ENCODE data around the gene PSAP. TPM values are rescaled to one million over a fixed set of nuclear protein-coding genes. Genes with fewer than 3 reads are reported as not detected.
A peak's percentile ranks its signal among the peaks of the same experiment; 100 is the strongest.

Gene PSAP
- total and polyA plus RNA-seq, 4 donors, result 496 to 1,828 (median 1,097) TPM

- no peak for DNase-seq
- Histone ChIP-seq H3K4me3 (no peak overlapping the region), H3K9ac (ENCODE audit: insufficient read depth in 1 of 2, low read length in 2 of 2) (no peak overlapping the region), H3K36me3 (ENCODE audit: control insufficient read depth in 4 of 4, insufficient read depth in 4 of 4, low read length in 4 of 4) (peaks cover 0 to 12% (median 4%) of the 10 kb centered on the region in 4 donors), H3K27me3 (ENCODE audit: control insufficient read depth in 3 of 3, insufficient read depth in 3 of 3, low read length in 2 of 3) (no peaks in the 10 kb centered on the region), H3K4me1 (ENCODE audit: control insufficient read depth in 5 of 5, insufficient read depth in 5 of 5, low read length in 5 of 5) (peaks cover 0 to 39% (median 21%) of the 10 kb centered on the region in 5 donors), H3K9me3 (ENCODE audit: control insufficient read depth in 4 of 4, insufficient read depth in 3 of 4, low read length in 3 of 4) (no peaks in the 10 kb centered on the region), H3K27ac (ENCODE audit: low read depth in 1 of 2, low read length in 1 of 2) (peak overlapping the region in 1 of 2 donors; percentile 78)
- WGBS, 2 donors, result 74 to 75% methylated on average over 17 of the region's 17 CpGs
- no peak for ATAC-seq (ENCODE audit: insufficient read depth, low FRiP score)
- TF ChIP-seq, protein P1, sequence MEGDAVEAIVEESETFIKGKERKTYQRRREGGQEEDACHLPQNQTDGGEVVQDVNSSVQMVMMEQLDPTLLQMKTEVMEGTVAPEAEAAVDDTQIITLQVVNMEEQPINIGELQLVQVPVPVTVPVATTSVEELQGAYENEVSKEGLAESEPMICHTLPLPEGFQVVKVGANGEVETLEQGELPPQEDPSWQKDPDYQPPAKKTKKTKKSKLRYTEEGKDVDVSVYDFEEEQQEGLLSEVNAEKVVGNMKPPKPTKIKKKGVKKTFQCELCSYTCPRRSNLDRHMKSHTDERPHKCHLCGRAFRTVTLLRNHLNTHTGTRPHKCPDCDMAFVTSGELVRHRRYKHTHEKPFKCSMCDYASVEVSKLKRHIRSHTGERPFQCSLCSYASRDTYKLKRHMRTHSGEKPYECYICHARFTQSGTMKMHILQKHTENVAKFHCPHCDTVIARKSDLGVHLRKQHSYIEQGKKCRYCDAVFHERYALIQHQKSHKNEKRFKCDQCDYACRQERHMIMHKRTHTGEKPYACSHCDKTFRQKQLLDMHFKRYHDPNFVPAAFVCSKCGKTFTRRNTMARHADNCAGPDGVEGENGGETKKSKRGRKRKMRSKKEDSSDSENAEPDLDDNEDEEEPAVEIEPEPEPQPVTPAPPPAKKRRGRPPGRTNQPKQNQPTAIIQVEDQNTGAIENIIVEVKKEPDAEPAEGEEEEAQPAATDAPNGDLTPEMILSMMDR (IDR thresholded peaks at IDR 0.05; ENCODE audit: control extremely low read depth, extremely low read depth), result no peak
These were observed 13.8 kb downstream of the PSAP start for GRCh38 chr10:71837098-71837827.

DNA sequence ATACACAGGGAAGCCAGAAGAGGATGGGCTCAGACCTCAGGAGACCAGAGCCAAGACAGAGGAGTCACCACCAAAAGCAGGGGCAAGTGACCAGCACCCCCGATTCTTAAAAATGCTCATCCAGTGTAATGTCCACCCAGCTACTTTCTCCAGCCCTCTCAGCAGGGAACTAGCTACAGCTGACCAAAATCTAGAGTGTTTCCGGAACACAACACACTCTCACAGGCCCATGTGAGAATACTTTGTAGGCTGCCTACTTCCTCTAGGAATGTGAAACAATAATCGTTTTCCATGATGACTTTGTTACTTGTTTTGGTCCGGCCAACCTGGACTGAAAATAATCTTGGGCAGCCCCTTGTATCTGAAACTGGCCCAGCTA lies 14.5 kb downstream of the PSAP start:
- H3K4me1 ChIP-seq (ENCODE audit: control insufficient read depth in 5 of 5, insufficient read depth in 5 of 5, low read length in 5 of 5), result peaks cover 0 to 39% (median 21%) of the 10 kb centered on the region in 5 donors
- no peak overlapping the region for H3K4me3 ChIP-seq
- TF ChIP-seq, protein P1 (IDR thresholded peaks at IDR 0.05; ENCODE audit: control extremely low read depth, extremely low read depth), result no peak
- H3K9ac ChIP-seq (ENCODE audit: insufficient read depth in 1 of 2, low read length in 2 of 2), result no peak overlapping the region
- H3K36me3 ChIP-seq (ENCODE audit: control insufficient read depth in 4 of 4, insufficient read depth in 4 of 4, low read length in 4 of 4), result peaks cover 0 to 17% (median 10%) of the 10 kb centered on the region in 4 donors
- no peaks in the 10 kb centered on the region for H3K9me3 ChIP-seq (ENCODE audit: control insufficient read depth in 4 of 4, insufficient read depth in 3 of 4, low read length in 3 of 4)
- ATAC-seq (ENCODE audit: insufficient read depth, low FRiP score), result no peak
- H3K27ac ChIP-seq (ENCODE audit: low read depth in 1 of 2, low read length in 1 of 2), result peak overlapping the region; percentile 52 to 78
- 72 to 83% methylated on average over 4 of the region's 4 CpGs for WGBS, 2 donors
- no peak for DNase-seq
- H3K27me3 ChIP-seq (ENCODE audit: control insufficient read depth in 3 of 3, insufficient read depth in 3 of 3, low read length in 2 of 3), result no peaks in the 10 kb centered on the region

DNA sequence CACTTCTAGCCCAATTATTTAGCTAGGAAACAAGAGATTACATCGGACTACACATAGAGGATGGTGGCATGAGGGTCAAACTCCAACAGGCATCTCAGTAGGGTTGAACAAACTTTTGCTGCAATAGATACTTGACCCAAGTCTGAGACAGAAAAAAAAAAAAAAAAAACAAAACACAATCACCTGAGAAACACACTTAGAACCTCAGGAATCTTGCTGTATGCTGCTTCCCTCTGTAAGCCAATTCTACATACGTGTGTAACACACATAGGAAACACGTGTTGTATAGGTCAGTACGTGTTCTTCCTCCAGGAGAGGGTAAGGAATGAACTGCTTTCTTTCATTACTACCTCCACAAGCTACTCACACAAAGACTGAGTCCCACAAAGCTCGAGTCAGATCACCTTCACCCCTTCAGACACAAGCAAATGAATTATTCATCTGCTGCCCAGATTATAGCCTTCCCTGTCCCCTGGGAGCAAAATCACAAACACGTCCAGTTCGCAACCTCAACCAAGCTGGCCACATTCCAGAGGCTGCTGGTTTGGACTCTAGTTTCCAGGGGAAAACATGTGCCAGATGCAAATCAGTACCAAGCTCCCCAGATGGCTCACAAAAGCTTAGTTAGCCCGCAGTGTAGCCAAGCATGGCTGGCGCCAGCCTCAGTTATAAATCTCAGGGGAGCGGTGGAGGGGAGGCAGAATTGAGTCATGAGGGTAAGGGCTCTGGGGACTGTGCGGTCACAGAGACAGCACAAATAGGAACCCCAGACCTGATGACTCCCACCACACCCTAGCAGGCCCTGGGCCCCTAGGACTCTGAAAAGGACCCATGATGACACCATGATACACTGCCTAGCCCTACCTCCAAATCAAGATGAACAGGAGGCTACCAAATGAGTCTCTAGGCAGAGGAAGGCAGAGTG lies 15.1 kb downstream of the PSAP start:
- WGBS, 2 donors, result 69 to 76% methylated on average over 11 of the region's 11 CpGs
- Histone ChIP-seq H3K27me3 (ENCODE audit: control insufficient read depth in 3 of 3, insufficient read depth in 3 of 3, low read length in 2 of 3) (no peaks in the 10 kb centered on the region), H3K4me1 (ENCODE audit: control insufficient read depth in 5 of 5, insufficient read depth in 5 of 5, low read length in 5 of 5) (peaks cover 0 to 38% (median 20%) of the 10 kb centered on the region in 5 donors), H3K9me3 (ENCODE audit: control insufficient read depth in 4 of 4, insufficient read depth in 3 of 4, low read length in 3 of 4) (no peaks in the 10 kb centered on the region), H3K4me3 (no peak overlapping the region), H3K36me3 (ENCODE audit: control insufficient read depth in 4 of 4, insufficient read depth in 4 of 4, low read length in 4 of 4) (peaks cover 5 to 22% (median 15%) of the 10 kb centered on the region in 4 donors), H3K27ac (ENCODE audit: low read depth in 1 of 2, low read length in 1 of 2) (peak overlapping the region; percentile 52 to 78), H3K9ac (ENCODE audit: insufficient read depth in 1 of 2, low read length in 2 of 2) (no peak overlapping the region)
- ATAC-seq (ENCODE audit: insufficient read depth, low FRiP score), result no peak
- TF ChIP-seq, protein P1 (IDR thresholded peaks at IDR 0.05; ENCODE audit: control extremely low read depth, extremely low read depth), result no peak
- DNase-seq, result no peak
